HG03060 (cell line): ENCODE data around the gene ALPL.
"Not testable (repeated sequence)": the region's sequence is repeated elsewhere in the genome, so short reads cannot be mapped to it uniquely, and the experiment has no call there.

Source experiments
- ATAC-seq: cut with Tn5 transposase; IDR thresholded peaks from one replicate; pipeline ENCODE4 v1.9.1; 2021; ENCODE audit warnings: low read depth, moderate number of reproducible peaks; ENCODE audit not compliant: unreplicated experiment

The ALPL gene

GRCh38 chr1:21507511-21508270, 1.5 kb upstream of the ALPL start:
- ATAC-seq = no peak

GRCh38 chr1:21508580-21509350, 458 bp upstream of the ALPL start:
- no peak for ATAC-seq

- no peak for ATAC-seq
These were observed 880 bp downstream of the ALPL start for GRCh38 chr1:21510113-21510493.

- no peak for ATAC-seq
These were observed 1.8 kb downstream of the ALPL start for GRCh38 chr1:21510885-21511578.

- no peak for ATAC-seq
These were observed 2.6 kb downstream of the ALPL start for GRCh38 chr1:21511579-21512522.

- no peak for ATAC-seq
These were observed 5.0 kb downstream of the ALPL start for GRCh38 chr1:21514245-21514644.

GRCh38 chr1:21517161-21517589, 8.0 kb downstream of the ALPL start:
- ATAC-seq = no peak

GRCh38 chr1:21517660-21518480, 8.6 kb downstream of the ALPL start:
- no peak for ATAC-seq

GRCh38 chr1:21518774-21519455, 9.7 kb downstream of the ALPL start:
- ATAC-seq = no peak

- ATAC-seq = not testable (repeated sequence)
These were observed 10.4 kb downstream of the ALPL start for GRCh38 chr1:21519486-21520070.

GRCh38 chr1:21520899-21521716, 11.9 kb downstream of the ALPL start:
- ATAC-seq = no peak

- no peak for ATAC-seq
These were observed 12.5 kb downstream of the ALPL start for GRCh38 chr1:21521717-21522060.

GRCh38 chr1:21522525-21523038, 13.4 kb downstream of the ALPL start:
- no peak for ATAC-seq

GRCh38 chr1:21523297-21523813, 14.1 kb downstream of the ALPL start:
- no peak for ATAC-seq

GRCh38 chr1:21524220-21524619, 15.0 kb downstream of the ALPL start:
- no peak for ATAC-seq

GRCh38 chr1:21524686-21525339, 15.6 kb downstream of the ALPL start:
- ATAC-seq = no peak

- no peak for ATAC-seq
These were observed 16.1 kb downstream of the ALPL start for GRCh38 chr1:21525340-21525717.
